ENCODE results near the gene SCML2.
"Not testable (repeated sequence)": the region's sequence is repeated elsewhere in the genome, so short reads cannot be mapped to it uniquely, and the experiment has no call there.

DNA sequence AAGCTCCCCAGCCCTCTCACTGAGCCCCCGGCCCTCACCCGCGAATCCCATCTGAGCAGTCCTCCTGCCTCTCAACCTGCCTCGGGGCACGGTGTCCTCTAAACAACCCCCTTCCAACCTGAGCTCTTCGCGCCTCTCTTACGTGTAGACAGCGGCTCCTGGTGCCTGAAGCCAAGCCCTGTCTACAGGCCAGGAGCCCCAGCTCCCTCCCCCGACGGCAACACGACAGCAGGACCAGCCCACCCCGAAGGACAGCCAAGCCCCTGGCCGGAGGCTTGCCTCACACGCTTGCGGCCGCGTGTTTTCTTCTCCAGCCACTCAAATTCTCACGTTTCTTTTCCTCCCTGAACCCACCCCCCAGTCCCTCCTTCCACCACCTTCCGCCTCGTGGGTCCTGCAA is 124.8 kb downstream of the SCML2 start:
- TF ChIP-seq, protein P1, sequence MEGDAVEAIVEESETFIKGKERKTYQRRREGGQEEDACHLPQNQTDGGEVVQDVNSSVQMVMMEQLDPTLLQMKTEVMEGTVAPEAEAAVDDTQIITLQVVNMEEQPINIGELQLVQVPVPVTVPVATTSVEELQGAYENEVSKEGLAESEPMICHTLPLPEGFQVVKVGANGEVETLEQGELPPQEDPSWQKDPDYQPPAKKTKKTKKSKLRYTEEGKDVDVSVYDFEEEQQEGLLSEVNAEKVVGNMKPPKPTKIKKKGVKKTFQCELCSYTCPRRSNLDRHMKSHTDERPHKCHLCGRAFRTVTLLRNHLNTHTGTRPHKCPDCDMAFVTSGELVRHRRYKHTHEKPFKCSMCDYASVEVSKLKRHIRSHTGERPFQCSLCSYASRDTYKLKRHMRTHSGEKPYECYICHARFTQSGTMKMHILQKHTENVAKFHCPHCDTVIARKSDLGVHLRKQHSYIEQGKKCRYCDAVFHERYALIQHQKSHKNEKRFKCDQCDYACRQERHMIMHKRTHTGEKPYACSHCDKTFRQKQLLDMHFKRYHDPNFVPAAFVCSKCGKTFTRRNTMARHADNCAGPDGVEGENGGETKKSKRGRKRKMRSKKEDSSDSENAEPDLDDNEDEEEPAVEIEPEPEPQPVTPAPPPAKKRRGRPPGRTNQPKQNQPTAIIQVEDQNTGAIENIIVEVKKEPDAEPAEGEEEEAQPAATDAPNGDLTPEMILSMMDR (IDR thresholded peaks at IDR 0.05): not testable (repeated sequence)
- TF ChIP-seq POLR2A (IDR thresholded peaks at IDR 0.05): not testable (repeated sequence)

Measured in body of pancreas (tissue), 4 donors.